ENCODE measurements around the gene NLGN2.

NLGN2 gene

DNA sequence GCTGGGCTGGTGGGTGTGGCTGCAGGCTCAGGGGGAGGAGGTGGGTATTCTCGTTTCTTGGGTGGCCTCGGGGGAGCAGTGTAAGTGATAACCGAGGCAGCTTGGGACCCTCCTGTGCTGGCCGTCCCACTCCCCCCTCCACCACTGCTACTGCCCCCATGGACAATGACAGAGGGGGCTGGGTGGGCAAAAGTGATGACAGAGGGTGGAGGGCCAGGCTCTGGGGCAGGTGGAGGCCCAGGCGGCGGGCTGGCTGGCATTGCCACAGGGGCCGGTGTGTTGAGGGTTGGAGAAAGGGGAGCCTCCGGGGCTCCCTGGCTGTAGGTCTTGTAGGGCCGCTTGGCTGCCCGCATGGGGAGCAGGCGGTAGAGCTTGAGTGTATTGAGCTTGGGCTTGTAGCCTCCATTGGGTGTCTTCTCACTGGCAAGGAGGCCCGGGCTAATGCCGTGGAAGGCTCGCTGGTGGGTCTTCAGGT is 55.8 kb downstream of the NLGN2 start:
- Histone ChIP-seq H3K18ac (ENCODE audit: low read depth in 1 of 2, low read length in 2 of 2) (no peak overlapping the region), H3K79me1 (replicated peaks; ENCODE audit: low read length, poor library complexity, severe bottlenecking) (peaks cover 43% of the 10 kb centered on the region), H2AFZ (ENCODE audit: low read depth, low read length) (no peak overlapping the region), H2AK5ac (ENCODE audit: low read length, severe bottlenecking) (no peak overlapping the region), H2BK12ac (ENCODE audit: low read length in 2 of 2) (no peak overlapping the region), H4K8ac (ENCODE audit: low read length) (no peak overlapping the region), H3K4me1 (ENCODE audit: control insufficient read depth, insufficient read depth, low read depth, low read length) (peaks cover 8% of the 10 kb centered on the region), H3K4ac (ENCODE audit: low read depth in 1 of 2, low read length in 2 of 2) (no peak overlapping the region), H3K27ac (ENCODE audit: low read length, poor library complexity, severe bottlenecking) (no peak overlapping the region), H3K9me3 (ENCODE audit: control insufficient read depth, low read length) (no peaks in the 10 kb centered on the region), H3K27me3 (ENCODE audit: control insufficient read depth in 1 of 2, insufficient read depth in 1 of 2, low read length in 2 of 2) (no peaks in the 10 kb centered on the region), H3K36me3 (ENCODE audit: control insufficient read depth in 1 of 2, insufficient read depth in 2 of 2, low read depth in 1 of 2, low read length in 2 of 2) (peaks cover 58 to 63% of the 10 kb centered on the region in 2 experiments), H3K9ac (ENCODE audit: low read length) (no peak overlapping the region), H3K14ac (ENCODE audit: low read length in 2 of 2) (no peak overlapping the region), H2BK5ac (ENCODE audit: low read depth, low read length, poor library complexity, severe bottlenecking) (no peak overlapping the region), H3K23ac (ENCODE audit: low read length in 2 of 2) (no peak overlapping the region), H2BK15ac (ENCODE audit: low read depth, poor library complexity, severe bottlenecking) (no peak overlapping the region), H2BK120ac (ENCODE audit: low read depth, low read length) (no peak overlapping the region), H4K91ac (ENCODE audit: low read length) (no peak overlapping the region), H3K4me3 (ENCODE audit: insufficient read depth in 1 of 2, low read depth in 1 of 2, low read length in 2 of 2) (no peak overlapping the region), H3K4me2 (ENCODE audit: low read length, poor library complexity, severe bottlenecking) (no peak overlapping the region)
- WGBS = over 99% methylated on average over 10 of the region's 14 CpGs
- no peak for DNase-seq

DNA sequence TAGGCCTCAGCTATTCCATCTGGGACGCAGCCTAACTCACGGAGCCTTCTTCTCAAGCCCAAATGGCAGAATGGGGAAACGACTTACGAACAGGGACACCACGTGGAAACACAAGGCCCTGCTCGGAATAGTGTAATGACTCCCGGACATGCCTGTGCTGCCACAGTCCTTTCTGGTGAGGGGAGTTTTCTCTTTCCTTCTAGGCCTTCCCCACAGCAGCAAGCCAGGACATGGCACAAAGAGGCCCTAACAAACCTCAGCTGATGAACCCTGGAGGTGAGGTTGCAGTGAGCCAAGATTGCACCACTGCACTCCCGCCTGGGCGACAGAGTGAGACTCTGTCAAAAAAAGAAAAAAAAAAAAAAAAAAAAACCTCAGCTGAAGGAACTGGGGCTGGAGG is 56.4 kb downstream of the NLGN2 start:
- no peak overlapping the region for H3K27ac ChIP-seq (ENCODE audit: low read length, poor library complexity, severe bottlenecking)
- peaks cover 48% of the 10 kb centered on the region for H3K79me1 ChIP-seq (replicated peaks; ENCODE audit: low read length, poor library complexity, severe bottlenecking)
- H3K27me3 ChIP-seq (ENCODE audit: control insufficient read depth in 1 of 2, insufficient read depth in 1 of 2, low read length in 2 of 2) = no peaks in the 10 kb centered on the region
- H3K9ac ChIP-seq (ENCODE audit: low read length) = no peak overlapping the region
- H2AFZ ChIP-seq (ENCODE audit: low read depth, low read length) = no peak overlapping the region
- no peak overlapping the region for H3K4ac ChIP-seq (ENCODE audit: low read depth in 1 of 2, low read length in 2 of 2)
- no peak overlapping the region for H2AK5ac ChIP-seq (ENCODE audit: low read length, severe bottlenecking)
- no peak overlapping the region for H4K91ac ChIP-seq (ENCODE audit: low read length)
- H3K4me1 ChIP-seq (ENCODE audit: control insufficient read depth, insufficient read depth, low read depth, low read length) = peaks cover 8% of the 10 kb centered on the region
- H3K23ac ChIP-seq (ENCODE audit: low read length in 2 of 2) = no peak overlapping the region
- peaks cover 59 to 69% of the 10 kb centered on the region in 2 experiments for H3K36me3 ChIP-seq (ENCODE audit: control insufficient read depth in 1 of 2, insufficient read depth in 2 of 2, low read depth in 1 of 2, low read length in 2 of 2)
- no peak overlapping the region for H2BK15ac ChIP-seq (ENCODE audit: low read depth, poor library complexity, severe bottlenecking)
- no peak for DNase-seq
- H3K9me3 ChIP-seq (ENCODE audit: control insufficient read depth, low read length) = no peaks in the 10 kb centered on the region
- no peak overlapping the region for H2BK120ac ChIP-seq (ENCODE audit: low read depth, low read length)
- no peak overlapping the region for H2BK5ac ChIP-seq (ENCODE audit: low read depth, low read length, poor library complexity, severe bottlenecking)
- H4K8ac ChIP-seq (ENCODE audit: low read length) = no peak overlapping the region
- H2BK12ac ChIP-seq (ENCODE audit: low read length in 2 of 2) = no peak overlapping the region
- H3K4me2 ChIP-seq (ENCODE audit: low read length, poor library complexity, severe bottlenecking) = no peak overlapping the region
- H3K18ac ChIP-seq (ENCODE audit: low read depth in 1 of 2, low read length in 2 of 2) = no peak overlapping the region
- no peak overlapping the region for H3K14ac ChIP-seq (ENCODE audit: low read length in 2 of 2)
- 95% methylated on average over 9 of the region's 9 CpGs for WGBS
- H3K4me3 ChIP-seq (ENCODE audit: insufficient read depth in 1 of 2, low read depth in 1 of 2, low read length in 2 of 2) = no peak overlapping the region

DNA sequence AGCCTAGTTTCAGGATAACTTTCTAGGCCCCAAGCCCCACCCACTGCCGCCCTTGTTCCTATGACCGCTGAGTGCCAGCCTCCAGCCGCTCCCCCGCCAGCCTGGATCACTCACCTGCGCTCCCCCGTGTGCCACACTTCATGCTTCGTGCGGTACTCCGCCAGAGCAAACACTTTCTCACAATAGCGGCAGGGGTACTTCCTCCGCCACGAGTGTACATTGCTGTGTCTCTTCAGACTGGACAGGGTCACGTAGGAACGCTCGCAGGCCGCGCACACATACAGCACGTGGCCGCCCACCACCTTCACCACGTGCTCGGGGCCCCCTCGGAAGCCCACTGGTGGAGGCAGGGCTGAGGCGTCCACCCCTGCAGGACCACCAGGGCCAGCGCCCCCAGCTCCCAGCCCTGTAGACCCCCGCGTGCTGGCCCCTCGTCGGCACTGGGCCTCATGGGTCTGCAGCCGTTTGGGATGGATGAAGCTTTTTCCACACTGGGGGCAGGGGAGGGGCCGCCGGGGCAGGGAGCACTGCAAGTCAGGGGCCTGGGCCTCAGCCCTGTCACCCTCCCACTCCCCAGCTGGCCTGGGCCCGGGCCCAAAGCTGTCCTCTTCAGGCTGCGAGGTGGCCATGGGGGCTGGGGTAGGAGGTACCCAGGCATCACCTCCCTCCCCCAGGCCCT is 58.1 kb downstream of the NLGN2 start:
- 98% methylated on average over 33 of the region's 33 CpGs for WGBS
- Histone ChIP-seq H3K4me2 (ENCODE audit: low read length, poor library complexity, severe bottlenecking) (no peak overlapping the region), H3K27ac (ENCODE audit: low read length, poor library complexity, severe bottlenecking) (no peak overlapping the region)

DNA sequence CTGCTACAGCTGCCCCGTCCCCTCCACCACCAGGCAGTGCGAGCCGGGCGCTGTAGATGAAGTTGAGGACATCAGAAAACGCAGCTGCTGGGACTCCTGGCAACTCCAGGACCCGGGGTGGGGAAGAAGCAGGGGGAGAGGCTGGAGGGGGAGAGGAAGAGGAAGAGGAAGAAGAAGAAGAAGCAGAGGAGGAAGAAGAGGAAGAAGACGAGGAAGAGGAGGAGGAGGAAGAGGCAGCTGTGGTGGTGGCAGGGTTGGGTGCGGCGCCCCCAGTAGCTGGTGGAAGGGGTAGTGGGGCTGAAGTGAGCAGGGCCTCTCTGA is 58.6 kb downstream of the NLGN2 start:
- H3K27me3 ChIP-seq (ENCODE audit: control insufficient read depth in 1 of 2, insufficient read depth in 1 of 2, low read length in 2 of 2) = no peaks in the 10 kb centered on the region
- H4K8ac ChIP-seq (ENCODE audit: low read length) = peak overlapping the region; percentile 50
- H3K23ac ChIP-seq (ENCODE audit: low read length in 2 of 2) = no peak overlapping the region
- H2BK15ac ChIP-seq (ENCODE audit: low read depth, poor library complexity, severe bottlenecking) = peak overlapping the region; percentile 80
- peak overlapping the region in 1 of 2 experiments; percentile 33 for H2BK12ac ChIP-seq (ENCODE audit: low read length in 2 of 2)
- H3K27ac ChIP-seq (ENCODE audit: low read length, poor library complexity, severe bottlenecking) = no peak overlapping the region
- H3K9me3 ChIP-seq (ENCODE audit: control insufficient read depth, low read length) = no peaks in the 10 kb centered on the region
- H3K9ac ChIP-seq (ENCODE audit: low read length) = peak overlapping the region; percentile 42
- H2AFZ ChIP-seq (ENCODE audit: low read depth, low read length) = no peak overlapping the region
- peaks cover 56 to 61% of the 10 kb centered on the region in 2 experiments for H3K36me3 ChIP-seq (ENCODE audit: control insufficient read depth in 1 of 2, insufficient read depth in 2 of 2, low read depth in 1 of 2, low read length in 2 of 2)
- H2AK5ac ChIP-seq (ENCODE audit: low read length, severe bottlenecking) = no peak overlapping the region
- H2BK5ac ChIP-seq (ENCODE audit: low read depth, low read length, poor library complexity, severe bottlenecking) = no peak overlapping the region
- H3K4me3 ChIP-seq (ENCODE audit: insufficient read depth in 1 of 2, low read depth in 1 of 2, low read length in 2 of 2) = no peak overlapping the region
- no peak overlapping the region for H3K4me2 ChIP-seq (ENCODE audit: low read length, poor library complexity, severe bottlenecking)
- WGBS = 99% methylated on average over 9 of the region's 9 CpGs
- no peak overlapping the region for H3K4ac ChIP-seq (ENCODE audit: low read depth in 1 of 2, low read length in 2 of 2)
- H3K4me1 ChIP-seq (ENCODE audit: control insufficient read depth, insufficient read depth, low read depth, low read length) = peaks cover 8% of the 10 kb centered on the region
- no peak for DNase-seq
- H2BK120ac ChIP-seq (ENCODE audit: low read depth, low read length) = no peak overlapping the region
- H3K79me1 ChIP-seq (replicated peaks; ENCODE audit: low read length, poor library complexity, severe bottlenecking) = peaks cover 47% of the 10 kb centered on the region
- H3K18ac ChIP-seq (ENCODE audit: low read depth in 1 of 2, low read length in 2 of 2) = no peak overlapping the region
- H4K91ac ChIP-seq (ENCODE audit: low read length) = peak overlapping the region; percentile 73
- H3K14ac ChIP-seq (ENCODE audit: low read length in 2 of 2) = no peak overlapping the region

More for the DNA sequence above, 58.1 kb downstream of the NLGN2 start:
- Histone ChIP-seq H3K9me3 (ENCODE audit: control insufficient read depth, low read length) (no peaks in the 10 kb centered on the region), H3K4me3 (ENCODE audit: insufficient read depth in 1 of 2, low read depth in 1 of 2, low read length in 2 of 2) (peak overlapping the region in 1 of 2 experiments; percentile 29), H3K4ac (ENCODE audit: low read depth in 1 of 2, low read length in 2 of 2) (no peak overlapping the region), H2BK5ac (ENCODE audit: low read depth, low read length, poor library complexity, severe bottlenecking) (no peak overlapping the region), H3K36me3 (ENCODE audit: control insufficient read depth in 1 of 2, insufficient read depth in 2 of 2, low read depth in 1 of 2, low read length in 2 of 2) (peaks cover 59 to 67% of the 10 kb centered on the region in 2 experiments), H3K27me3 (ENCODE audit: control insufficient read depth in 1 of 2, insufficient read depth in 1 of 2, low read length in 2 of 2) (no peaks in the 10 kb centered on the region), H3K14ac (ENCODE audit: low read length in 2 of 2) (no peak overlapping the region), H3K18ac (ENCODE audit: low read depth in 1 of 2, low read length in 2 of 2) (no peak overlapping the region), H3K23ac (ENCODE audit: low read length in 2 of 2) (no peak overlapping the region), H2AK5ac (ENCODE audit: low read length, severe bottlenecking) (no peak overlapping the region), H4K8ac (ENCODE audit: low read length) (no peak overlapping the region), H2BK120ac (ENCODE audit: low read depth, low read length) (no peak overlapping the region), H3K4me1 (ENCODE audit: control insufficient read depth, insufficient read depth, low read depth, low read length) (peaks cover 8% of the 10 kb centered on the region), H3K9ac (ENCODE audit: low read length) (no peak overlapping the region), H3K79me1 (replicated peaks; ENCODE audit: low read length, poor library complexity, severe bottlenecking) (peaks cover 49% of the 10 kb centered on the region), H4K91ac (ENCODE audit: low read length) (no peak overlapping the region), H2AFZ (ENCODE audit: low read depth, low read length) (no peak overlapping the region), H2BK15ac (ENCODE audit: low read depth, poor library complexity, severe bottlenecking) (peak overlapping the region; percentile 80), H2BK12ac (ENCODE audit: low read length in 2 of 2) (no peak overlapping the region)
- no peak for DNase-seq
